Hematopoietic multipotent progenitor cell treated with erythropoietin and hydrocortisone succinate and interleukin-3 and kit ligand, for 8 days (in vitro differentiated cells): ENCODE measurements around the gene EOLA1.
A peak's percentile ranks its signal among the peaks of the same experiment; 100 is the strongest.
"Not testable (repeated sequence)": the region's sequence is repeated elsewhere in the genome, so short reads cannot be mapped to it uniquely, and the experiment has no call there.

Experiments
- DNase-seq: peaks from one replicate; pipeline ENCODE4 v3.0.0-alpha.2; 2015

Gene EOLA1

DNA sequence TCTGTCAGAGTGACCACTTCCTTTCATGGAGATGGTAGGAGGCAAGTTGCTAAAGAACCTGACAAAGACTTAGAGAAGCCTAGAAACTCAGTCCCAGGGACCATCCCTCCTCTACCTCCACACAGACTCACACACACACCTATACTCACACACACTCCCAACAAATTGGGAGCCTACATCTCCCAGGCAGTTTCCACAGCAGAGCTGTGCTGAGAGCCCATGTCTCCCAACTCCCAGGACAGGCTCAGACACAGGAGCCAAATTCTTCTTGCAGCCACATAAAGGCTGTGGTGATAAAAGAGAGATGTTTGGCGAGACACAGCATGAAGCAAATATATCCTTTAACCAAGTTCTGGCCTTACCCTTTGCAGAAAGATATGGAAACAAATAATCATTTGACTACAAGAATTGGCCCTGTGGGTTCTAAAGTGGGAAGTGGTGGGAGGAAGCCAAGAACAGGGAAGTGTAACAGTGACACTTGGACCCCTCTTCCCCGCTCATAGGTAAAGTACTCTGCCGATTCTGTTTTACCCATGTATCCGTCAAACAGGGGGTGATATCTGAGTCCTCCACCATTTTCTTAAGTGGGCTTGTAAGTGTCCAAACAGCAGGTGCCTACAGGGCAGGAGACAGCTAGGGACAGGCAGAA is 24.7 kb upstream of the EOLA1 start:
- no peak for DNase-seq

DNA sequence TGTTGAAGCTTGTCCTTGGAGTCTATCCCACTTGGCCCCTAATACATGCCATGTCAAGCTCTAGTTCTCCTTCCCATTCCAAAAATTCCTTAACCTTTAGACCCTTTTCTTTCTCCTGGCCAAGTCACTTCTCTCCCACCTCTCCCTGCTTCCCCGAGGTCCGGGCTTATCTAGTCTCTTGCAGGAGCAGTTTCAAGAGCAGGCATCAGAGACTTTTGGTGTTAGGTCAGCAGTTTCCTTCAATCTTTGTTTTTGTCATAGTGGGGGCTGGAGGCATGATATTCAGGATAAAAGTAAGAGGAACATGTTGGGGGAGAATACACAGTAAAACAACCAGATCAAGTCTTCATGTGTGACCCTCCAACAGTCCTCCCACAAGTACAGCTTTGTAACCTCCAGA is 24.2 kb upstream of the EOLA1 start:
- peak; percentile 30 for DNase-seq

DNA sequence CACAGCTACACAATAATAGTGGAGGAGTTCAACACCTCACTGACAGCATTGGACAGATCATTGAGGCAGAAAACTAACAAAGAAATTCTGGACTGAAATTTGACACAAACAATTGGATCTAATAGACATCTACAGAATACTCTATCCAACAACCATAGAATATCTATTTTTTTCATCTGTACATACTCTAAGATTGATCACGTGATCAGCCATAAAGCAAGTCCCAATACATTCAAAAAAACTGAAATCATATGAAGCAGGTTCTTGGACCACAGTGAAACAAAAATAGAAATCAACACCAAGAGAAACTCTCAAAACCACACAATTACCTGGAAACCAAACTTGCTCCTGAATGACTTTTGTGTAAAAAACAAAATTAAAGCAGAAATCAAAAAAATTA is 23.5 kb upstream of the EOLA1 start:
- DNase-seq, result no peak

DNA sequence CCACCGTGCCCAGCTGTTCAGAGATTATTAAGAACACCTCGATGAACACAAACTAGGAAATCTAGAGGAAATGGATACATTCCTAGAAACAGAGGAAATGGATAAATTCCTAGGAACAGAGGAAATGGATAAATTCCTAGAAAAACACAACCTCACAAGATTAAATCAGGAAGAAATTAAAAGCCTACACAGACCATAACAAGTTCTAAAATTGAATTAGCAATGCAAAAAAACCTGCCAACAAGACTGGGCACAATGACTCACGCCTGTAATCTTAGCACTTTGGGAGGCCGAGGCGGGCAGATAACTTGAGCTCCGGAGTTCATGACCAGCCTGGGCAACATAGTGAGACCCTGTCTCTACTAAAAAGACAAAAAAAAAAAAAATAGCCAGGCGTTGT is 22.6 kb upstream of the EOLA1 start:
- peak; percentile 64 for DNase-seq

DNA sequence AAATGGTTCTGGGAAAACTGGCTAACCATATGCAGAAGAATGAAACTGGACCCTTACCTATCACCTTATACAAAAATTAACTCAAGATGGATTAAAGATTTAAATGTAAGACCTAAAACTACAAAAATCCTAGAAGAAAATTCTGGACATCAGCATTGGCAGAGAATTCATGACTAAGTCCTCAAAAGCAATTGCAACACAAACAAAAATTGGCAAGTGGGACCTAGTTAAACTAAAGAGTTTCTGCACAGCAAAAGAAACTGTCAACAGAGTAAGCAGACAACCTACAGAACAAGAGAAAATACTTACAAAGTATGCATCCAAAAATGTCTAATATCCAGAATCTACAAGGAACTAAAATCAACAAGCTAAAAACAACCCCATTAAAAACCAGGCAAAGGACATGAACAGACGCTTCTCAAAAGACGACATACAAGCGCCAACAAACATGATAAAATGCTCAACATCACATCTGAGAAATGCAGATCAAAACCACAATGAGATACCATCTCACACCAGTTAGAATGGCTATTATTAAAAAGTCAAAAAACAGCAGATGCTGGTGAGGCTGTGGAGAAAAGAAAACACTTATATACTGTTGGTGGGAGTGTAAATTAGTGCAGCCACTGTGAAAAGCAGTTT is 20.1 kb upstream of the EOLA1 start:
- peak; percentile 41 for DNase-seq

DNA sequence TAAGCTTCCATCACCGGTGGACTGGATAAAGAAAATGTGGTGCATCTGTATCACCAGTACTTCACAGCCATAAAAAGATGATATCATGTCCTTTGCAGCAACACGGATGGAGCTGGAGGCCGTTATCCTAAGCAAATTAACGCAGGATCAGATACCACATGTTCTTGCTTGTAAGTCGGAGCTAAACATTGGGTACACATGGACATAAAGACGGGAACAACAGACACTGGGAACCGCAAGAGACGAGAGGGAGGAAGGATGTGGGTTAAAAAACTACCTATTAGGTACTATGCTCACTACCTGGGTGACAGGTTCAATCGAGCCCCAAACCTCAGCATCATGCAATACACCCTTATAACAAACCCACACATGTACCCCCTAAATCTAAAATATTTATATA is 19.4 kb upstream of the EOLA1 start:
- no peak for DNase-seq

DNA sequence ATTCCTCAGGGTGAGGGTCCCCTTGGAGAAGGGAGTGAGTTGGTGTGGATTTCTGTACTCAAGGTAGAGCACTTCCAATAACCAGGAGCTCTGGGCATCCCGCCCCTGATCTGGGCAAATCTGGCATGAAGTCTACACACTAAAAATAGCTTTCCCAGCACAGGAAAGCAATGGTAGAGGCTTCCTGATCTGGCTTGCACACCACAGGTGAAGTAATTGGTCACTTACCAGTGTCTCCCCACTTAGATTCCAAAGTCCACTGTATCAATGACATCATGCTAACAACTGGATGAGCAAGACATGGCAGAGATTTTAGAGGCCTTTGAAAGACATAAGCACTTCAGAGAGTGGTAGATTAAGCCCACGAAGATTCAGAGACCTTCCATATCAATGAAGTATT is 17.9 kb upstream of the EOLA1 start:
- DNase-seq, result no peak

DNA sequence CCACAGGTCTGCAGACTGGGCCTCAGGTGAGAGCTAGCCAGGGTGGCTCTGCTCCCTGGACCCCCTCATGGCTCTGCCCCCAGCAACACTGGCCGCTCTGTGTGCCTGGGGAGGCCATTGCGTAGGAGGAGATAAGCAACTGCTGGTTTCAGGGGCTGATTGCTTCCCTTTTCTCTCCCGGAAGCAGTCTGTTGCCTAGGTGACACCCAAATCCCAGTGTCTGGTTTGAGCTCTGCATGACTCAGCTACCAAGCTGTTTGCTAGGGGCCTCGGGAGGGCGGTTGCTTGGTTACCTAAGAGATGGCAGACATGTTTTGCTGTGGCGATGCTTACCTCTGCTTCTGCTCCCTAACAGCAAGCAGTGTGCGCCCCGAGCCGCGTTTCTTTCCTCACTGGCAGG is 15.4 kb upstream of the EOLA1 start:
- peak; percentile 74 for DNase-seq

DNA sequence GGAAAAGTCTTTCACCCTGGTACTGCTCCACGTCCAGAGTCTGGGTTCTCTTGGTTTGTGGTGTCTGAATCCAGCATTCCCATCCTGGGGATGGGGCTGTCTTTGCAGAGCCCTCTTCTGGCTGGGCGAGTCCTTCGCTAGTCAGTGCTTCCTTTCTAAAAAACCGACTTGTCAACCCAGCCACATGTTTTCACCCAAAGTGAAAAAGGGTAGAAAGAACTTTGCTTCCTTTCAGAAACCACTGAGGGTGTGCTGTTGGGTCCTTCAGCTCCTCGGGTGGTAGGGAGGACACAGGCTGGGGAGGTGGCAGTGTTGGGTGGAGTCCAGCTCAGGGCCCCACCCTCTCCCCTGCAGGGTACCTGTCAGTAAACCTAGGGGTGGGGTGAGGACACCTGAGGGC is 14.9 kb upstream of the EOLA1 start:
- DNase-seq, result not testable (repeated sequence)

DNA sequence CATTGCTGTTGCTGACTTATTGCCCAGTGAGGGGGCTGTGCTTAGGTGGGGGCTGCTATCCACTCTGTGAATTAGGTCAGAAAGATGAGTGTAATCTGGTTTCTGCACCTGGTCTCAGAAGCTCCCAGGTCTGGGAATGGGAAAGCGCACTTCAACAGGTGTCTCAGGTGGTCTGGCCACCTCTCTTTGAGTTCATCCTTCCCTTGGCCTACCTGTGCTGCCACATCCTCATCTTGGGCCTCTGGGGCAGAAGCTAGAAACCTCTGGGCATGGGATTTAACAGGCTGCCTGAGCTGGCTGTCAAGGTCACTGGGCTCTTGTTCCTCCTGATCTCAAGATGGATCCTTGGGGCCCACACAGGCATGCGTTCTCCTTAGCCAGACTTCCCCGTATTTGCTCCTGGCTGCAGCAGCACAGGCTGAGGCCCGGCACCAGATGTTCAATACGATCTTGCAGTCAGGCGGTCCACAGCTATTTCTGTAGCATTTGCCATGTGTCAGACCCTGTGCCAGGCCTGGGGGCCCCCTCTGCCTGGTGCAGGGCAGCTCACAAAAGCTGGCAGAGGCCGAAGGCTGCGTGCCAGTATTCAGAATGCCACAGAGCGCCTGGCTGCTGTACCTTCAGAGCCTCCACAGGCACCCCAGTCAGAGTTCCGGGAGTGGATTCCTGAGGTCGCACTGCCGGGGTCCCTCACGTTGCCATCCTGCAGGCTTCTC is 14.3 kb upstream of the EOLA1 start:
- DNase-seq, result not testable (repeated sequence)

DNA sequence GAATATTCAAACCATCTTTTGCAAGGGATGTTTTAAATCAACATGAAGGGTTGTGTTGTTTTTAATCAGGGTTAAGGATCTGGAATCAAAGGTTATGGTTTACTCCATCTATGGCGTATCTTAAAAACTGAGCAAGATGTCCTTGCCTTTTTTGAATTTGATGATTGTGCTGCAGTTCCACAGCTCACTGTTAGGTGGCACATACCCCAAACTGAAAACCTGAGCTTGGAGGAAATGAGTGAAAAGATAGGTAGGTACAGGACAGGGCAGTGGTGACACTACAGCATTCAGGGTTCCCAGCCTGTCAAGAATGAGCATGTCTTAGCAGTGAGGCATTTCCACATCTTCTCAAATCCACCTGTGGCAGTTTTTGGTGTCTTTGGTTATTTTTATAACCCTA is 13.1 kb upstream of the EOLA1 start:
- DNase-seq, result peak; percentile 60

DNA sequence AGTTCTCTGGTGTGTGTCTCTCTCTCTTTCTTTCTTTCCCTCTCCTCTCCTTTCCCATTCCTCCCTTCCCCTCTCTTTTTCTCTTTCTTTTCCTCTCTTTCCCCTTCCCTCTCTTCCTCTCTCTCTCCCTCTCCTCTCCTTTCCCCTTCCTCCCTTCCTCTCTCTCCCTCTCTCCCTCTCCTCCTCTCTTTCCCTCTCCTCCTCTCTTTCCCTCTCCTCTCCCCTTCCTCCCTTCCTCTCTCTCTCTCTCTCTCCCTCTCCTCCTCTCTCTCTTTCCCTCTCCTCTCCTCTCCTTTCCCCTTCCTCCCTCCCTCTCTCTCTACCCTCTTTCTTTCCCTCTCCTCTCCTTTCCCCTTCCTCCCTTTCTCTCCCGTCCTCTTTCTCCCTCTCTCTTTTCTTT is 12.4 kb upstream of the EOLA1 start:
- no peak for DNase-seq

DNA sequence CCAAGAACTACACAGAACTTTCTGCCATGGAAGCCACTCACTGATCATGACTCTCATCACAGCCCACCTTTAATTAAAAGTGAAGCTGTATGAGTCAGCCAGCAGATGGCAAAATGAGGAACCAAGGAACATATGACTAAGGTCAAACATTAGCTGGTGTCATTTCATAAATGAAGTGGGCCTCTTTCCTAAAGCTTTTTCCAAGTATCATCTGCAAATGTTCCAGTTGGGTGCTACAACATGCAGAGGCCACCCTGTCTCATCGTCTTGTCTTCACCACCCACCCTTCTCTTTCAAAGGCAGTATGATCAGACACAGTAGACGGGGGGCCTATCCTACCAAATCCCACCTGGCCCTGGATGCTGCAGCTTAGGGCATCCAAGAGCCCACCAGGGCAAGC is 9.2 kb upstream of the EOLA1 start:
- no peak for DNase-seq

DNA sequence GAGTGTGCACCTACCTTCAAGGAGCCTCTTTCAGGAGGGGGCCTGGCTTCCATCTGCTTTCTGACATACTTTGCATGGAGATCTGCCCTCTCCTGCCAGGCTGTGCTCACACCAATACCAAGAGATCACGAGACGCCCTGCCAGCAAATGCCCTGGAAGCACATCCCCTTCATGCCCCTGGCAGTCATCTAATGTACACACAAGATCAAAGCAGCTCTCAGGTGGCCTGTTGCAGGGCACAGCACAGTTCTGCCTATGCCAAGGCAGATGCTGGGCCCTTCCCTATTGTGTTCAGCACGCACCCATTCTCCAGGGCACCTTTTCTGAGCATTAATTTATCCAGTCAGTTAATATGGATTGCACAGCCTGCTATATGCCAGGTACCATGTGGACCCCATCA is 7.9 kb upstream of the EOLA1 start:
- DNase-seq, result not testable (repeated sequence)

DNA sequence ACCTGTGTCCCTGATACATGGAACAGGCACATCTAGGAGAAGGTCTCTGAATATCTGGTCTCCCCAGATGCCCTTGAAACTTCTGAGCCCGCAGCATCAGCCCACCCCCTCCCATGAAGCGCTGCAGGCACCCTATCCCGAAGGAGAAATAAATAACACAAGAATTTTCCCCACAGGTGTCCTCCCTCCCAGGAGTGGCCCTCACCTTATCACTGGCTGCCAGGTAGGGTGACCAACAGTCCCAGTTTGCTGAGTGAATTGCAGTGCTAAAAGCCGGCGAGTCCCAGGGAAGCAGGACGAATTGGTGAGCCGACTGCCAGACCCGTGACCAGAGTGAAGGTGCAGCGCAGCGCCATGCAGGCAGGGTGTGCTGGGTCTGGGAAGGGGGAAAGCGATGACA is 6.8 kb upstream of the EOLA1 start:
- DNase-seq, result not testable (repeated sequence)

DNA sequence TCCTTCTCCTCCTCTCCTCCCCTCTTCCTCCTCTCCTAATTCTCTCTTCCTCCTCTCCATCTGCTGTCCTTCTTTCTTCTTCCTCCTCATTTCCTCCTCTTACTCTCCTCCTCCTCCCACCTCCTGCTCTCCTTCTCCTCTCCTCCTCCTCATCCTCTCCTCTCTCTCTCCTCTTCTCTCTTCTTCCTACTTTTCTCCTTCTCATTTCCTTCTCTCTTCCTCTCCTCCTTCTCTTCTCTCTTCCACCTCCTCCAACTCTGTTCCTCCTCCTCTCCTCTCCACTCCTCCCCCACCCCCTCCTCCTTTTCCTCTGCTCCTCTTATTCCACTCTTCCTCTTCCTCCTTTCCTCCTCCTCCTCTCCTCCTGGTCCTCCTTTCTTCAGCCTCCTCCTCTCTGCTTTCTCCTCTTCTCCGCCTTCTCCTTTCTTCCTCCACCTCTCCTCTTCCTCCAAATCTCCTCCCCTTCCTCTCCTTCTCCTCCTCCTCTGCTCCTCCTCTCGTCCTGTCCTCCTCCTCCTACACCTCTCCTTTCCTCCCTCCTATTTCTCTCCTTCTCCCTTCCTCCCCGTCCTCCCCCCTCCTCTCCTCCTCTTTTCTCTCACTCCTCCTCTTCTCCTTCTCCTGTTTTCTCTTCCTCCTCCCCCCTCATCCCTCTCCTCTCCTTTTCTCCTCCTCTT is 5.7 kb upstream of the EOLA1 start:
- DNase-seq, result not testable (repeated sequence)

DNA sequence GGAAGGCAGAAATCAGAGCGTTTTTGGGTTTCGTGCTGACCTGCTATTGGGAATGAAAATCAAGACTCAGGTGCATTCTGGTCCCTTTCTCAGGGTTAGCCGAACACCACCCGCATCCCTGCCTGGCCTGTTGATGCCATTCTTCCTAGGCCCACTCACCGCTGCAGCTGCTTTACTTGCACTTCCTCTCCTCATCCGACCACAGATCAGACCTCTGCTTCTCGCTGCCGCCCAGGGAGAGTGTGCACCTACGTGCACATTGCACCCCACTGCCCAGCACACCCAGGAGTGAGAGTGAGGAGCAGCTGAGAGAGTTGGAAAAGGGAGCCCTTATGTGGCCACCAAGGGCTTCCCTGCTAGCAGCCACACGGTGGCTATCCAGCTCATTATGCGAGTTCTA is 3.3 kb upstream of the EOLA1 start:
- not testable (repeated sequence) for DNase-seq

DNA sequence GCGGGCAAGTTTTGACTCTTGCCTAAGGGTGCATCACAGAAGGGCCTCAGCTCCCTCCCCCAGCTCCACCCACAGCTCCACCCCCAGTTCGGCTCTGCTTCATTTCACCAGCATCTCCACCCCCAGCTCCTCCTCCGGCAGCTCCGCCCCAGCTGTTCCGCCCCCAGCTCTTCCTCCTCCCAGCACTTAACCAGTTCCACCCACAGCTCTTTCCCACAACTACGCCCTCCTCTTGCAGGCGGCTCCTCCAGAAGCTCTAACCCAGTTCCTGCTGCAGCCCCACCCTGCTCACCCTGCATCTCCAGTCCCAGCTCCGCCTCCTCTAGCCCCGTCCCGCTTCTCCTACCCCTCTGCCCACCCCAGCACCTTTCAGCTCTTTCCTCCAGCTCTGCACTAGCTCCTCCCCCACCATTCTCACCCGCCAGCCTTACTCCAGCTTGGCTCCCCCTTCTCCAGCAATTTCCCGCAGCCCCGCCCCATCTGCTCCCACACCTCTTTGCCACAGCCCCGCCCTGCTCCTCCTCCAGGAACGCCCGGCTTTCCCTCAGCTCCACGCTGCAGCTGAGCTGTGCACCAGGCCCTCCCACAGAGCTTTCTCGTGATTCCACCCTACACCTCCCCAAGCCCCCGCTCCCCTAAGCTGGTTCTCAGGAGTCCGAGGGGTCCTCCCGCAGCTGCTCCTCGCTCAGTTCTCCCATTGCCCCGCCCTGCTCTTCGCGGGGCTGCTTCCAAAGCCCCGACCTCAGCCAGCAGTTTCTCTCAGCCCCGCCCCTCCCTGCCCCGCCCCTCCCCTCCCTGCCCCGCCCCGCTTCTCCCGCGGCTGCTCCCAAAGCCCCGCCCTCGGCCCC is 1.3 kb upstream of the EOLA1 start:
- peak; percentile 93 for DNase-seq

DNA sequence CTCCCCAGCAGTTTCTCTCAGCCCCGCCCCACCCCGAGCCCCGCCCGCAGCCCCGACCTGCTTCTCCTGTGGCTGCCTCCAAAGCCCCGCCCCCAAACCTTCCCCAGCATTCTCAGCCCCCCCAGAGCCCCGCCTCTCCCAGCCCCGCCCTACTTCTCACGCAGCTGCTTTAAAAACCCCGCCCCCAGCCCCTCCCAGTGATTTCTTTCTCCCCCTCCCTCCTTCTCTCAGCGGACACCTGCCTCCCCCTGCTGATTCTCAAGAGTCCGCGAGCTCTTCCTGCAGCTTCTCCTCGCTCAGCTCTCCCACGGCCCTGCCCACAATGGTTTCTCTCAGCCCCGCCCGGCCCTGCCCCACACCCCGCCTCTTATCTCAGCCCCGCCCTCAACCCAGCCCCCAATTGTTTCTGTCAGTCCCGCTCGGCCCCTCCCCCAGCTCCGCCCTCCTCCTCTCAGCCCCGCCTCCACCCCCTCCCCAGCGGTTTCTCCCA is 636 bp upstream of the EOLA1 start:
- peak; percentile 79 for DNase-seq

DNA sequence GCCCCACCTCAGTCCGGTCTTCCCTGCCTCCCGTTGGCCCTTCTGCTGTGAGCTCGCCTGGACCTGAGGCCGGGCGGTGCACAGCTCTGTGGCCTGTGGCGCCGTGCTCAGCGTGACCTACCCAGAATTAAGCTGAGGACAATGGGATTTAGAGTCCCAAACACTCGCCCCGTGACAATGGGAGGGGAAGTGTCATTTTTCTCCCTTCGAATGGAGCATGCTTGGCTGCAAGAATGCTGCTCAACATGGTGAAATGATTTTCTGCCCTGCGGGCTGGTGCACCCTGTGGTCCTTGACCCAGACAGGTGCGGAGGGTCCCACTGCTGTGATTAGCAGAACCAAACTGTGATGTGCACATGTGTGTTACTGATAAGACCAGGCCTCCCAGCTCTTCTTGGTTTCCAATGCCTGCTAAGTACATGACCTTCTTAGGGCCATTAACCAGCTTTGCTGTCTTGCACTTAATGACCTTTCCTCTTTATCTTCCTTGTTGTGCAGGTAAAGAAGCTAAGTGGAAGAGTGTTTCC is 772 bp downstream of the EOLA1 start:
- peak; percentile 31 for DNase-seq

DNA sequence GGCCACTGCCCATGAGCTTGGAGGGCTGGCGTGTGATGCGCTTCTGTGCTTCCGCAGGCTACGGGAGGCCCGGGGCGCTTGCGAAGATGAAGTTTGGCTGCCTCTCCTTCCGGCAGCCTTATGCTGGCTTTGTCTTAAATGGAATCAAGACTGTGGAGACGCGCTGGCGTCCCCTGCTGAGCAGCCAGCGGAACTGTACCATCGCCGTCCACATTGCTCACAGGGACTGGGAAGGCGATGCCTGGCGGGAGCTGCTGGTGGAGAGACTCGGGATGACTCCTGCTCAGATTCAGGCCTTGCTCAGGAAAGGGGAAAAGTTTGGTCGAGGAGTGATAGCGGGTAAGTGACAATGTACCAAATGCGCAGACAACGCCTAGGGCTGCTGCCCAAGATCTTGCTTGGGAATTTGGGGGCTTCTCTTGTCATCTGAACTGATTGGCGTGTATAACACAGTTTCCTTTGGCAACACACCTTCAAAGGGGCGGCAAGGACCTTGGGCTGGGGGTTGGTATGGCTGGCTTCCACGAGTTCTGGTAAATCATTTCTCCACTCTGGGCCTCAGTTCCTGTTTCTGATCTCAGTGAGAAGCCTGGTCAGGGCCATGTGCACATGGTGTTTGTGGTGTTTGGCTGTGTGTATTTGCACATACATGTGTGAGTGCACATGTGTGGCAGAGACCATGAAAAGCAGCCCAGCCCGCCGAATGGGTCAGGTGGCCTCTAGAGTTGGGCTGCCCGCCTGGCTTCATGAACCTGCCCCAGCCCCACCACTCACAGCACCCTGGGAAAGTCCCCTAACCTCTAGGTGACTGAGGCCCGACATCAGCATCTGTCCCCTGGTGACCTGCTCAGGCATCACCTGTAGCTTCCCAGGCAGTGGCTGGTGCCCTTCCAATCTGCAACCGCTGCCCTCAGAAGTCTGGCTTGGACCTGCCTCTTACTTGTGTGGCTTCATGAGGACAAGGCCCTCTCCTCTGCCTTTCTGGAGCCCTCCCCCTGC is 5.0 kb downstream of the EOLA1 start:
- not testable (repeated sequence) for DNase-seq
